ENCODE results near the gene DARS1.
"Not testable (repeated sequence)": the region's sequence is repeated elsewhere in the genome, so short reads cannot be mapped to it uniquely, and the experiment has no call there.

Gene DARS1

GRCh38 chr2:135885709-135886108 lies 99.7 kb downstream of the DARS1 start:
- no peak for DNase-seq (ENCODE audit: low read depth in 2 of 2)

- DNase-seq (ENCODE audit: low read depth in 2 of 2) = no peak
These were observed 103.0 kb downstream of the DARS1 start for GRCh38 chr2:135882415-135882814.

GRCh38 chr2:135876770-135877169 lies 108.7 kb downstream of the DARS1 start:
- DNase-seq (ENCODE audit: low read depth in 2 of 2) = not testable (repeated sequence)

- peak; percentile 96 to 99 for DNase-seq (ENCODE audit: low read depth in 2 of 2)
These were observed 109.2 kb downstream of the DARS1 start, which contains the start of gene MCM6 for GRCh38 chr2:135876066-135876711. Gene MCM6, minus strand, starts transcription at chr2:135876443. Its CDS starts 78 bp downstream, at chr2:135876365.

GRCh38 chr2:135875491-135876065 lies 109.8 kb downstream of the DARS1 start:
- DNase-seq (ENCODE audit: low read depth in 2 of 2) = peak; percentile 64 to 77

GRCh38 chr2:135874777-135875365 lies 110.6 kb downstream of the DARS1 start:
- DNase-seq (ENCODE audit: low read depth in 2 of 2) = no peak

- DNase-seq (ENCODE audit: low read depth in 2 of 2) = no peak
These were observed 114.9 kb downstream of the DARS1 start for GRCh38 chr2:135870571-135870970.

- no peak for DNase-seq (ENCODE audit: low read depth in 2 of 2)
These were observed 122.2 kb downstream of the DARS1 start for GRCh38 chr2:135863233-135863632.

- DNase-seq (ENCODE audit: low read depth in 2 of 2) = no peak
These were observed 122.7 kb downstream of the DARS1 start for GRCh38 chr2:135862718-135863117.
